ENCODE results near the gene APCDD1L. TPM values are rescaled to one million over a fixed set of nuclear protein-coding genes. Genes with fewer than 3 reads are reported as not detected.
"Not testable (repeated sequence)": the region's sequence is repeated elsewhere in the genome, so short reads cannot be mapped to it uniquely, and the experiment has no call there.

APCDD1L gene
- total RNA-seq, 1 donor from 2014 or later, result not detected

DNA sequence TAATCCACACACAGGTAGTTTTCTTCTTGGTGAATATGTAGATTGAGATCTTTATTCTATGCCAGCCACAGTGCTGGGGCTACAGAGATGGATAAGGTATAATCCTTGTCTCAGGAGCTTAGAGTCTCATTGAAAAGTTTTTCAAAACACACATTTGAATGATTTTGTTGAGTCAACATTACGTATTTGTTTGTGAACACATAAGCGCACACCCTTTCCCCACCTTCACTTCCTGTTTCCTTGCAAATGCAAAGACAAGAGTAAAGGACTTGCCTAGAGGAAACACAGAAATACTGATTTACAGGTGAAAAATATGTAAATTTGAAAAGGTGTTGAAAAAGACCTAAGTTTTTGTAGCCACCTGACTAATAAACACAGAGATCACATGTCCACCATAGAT lies 98.4 kb downstream of the APCDD1L start:
- peaks cover 5% of the 10 kb centered on the region for H3K36me3 Mint-ChIP-seq (ENCODE audit: unreplicated experiment)
- no peak for DNase-seq
- H3K9me3 Mint-ChIP-seq (ENCODE audit: unreplicated experiment), result peaks cover 5% of the 10 kb centered on the region
- H3K4me1 Mint-ChIP-seq (ENCODE audit: low read depth, unreplicated experiment), result no peaks in the 10 kb centered on the region
- no peak overlapping the region for H3K4me3 Mint-ChIP-seq (ENCODE audit: unreplicated experiment)
- TF ChIP-seq, protein P1, sequence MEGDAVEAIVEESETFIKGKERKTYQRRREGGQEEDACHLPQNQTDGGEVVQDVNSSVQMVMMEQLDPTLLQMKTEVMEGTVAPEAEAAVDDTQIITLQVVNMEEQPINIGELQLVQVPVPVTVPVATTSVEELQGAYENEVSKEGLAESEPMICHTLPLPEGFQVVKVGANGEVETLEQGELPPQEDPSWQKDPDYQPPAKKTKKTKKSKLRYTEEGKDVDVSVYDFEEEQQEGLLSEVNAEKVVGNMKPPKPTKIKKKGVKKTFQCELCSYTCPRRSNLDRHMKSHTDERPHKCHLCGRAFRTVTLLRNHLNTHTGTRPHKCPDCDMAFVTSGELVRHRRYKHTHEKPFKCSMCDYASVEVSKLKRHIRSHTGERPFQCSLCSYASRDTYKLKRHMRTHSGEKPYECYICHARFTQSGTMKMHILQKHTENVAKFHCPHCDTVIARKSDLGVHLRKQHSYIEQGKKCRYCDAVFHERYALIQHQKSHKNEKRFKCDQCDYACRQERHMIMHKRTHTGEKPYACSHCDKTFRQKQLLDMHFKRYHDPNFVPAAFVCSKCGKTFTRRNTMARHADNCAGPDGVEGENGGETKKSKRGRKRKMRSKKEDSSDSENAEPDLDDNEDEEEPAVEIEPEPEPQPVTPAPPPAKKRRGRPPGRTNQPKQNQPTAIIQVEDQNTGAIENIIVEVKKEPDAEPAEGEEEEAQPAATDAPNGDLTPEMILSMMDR (IDR thresholded peaks at IDR 0.05; ENCODE audit: partially characterized antibody, unreplicated experiment), result no peak
- H3K27me3 Mint-ChIP-seq (ENCODE audit: unreplicated experiment), result peaks cover 2% of the 10 kb centered on the region
- no peak overlapping the region for H3K27ac Mint-ChIP-seq (ENCODE audit: unreplicated experiment)

DNA sequence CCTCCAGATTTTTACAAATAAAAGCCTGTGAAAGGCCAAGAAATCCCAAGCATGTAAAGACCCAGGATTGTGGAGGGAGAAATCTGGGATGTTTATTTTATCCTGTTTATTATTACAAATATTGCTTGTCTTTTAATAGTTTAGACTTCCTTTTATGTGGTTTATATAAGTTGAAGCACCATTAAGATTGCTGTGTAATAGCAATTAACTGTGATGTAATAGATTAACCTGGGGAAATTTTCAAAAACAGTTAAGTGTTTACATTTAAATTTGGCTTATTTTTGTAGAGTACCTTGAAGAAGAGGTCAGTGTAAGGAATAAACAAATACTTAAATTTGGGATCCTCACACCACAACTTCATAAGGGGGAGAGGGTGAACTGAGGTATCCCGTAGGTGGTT lies 99.1 kb downstream of the APCDD1L start:
- H3K27me3 Mint-ChIP-seq (ENCODE audit: unreplicated experiment), result peaks cover 2% of the 10 kb centered on the region
- no peak for DNase-seq

DNA sequence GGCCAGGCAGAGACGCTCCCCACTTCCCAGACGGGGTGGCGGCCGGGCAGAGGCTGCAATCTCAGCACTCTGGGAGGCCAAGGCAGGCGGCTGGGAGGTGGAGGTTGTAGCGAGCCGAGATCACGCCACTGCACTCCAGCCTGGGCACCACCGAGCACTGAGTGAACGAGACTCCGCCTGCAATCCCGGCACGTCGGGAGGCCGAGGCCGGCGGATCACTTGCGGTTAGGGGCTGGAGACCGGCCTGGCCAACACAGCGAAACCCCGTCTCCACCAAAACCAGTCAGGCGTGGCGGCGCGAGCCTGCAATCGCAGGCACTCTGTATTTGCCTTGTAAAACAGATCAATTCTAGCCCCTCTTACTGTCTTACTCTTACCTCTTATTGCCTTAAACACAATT lies 100.4 kb downstream of the APCDD1L start:
- not testable (repeated sequence) for H3K36me3 Mint-ChIP-seq (ENCODE audit: unreplicated experiment); H3K27me3 Mint-ChIP-seq (ENCODE audit: unreplicated experiment); H3K9me3 Mint-ChIP-seq (ENCODE audit: unreplicated experiment); H3K4me1 Mint-ChIP-seq (ENCODE audit: low read depth, unreplicated experiment); DNase-seq
- Mint-ChIP-seq H3K4me3 (ENCODE audit: unreplicated experiment) (peak overlapping the region; percentile 30), H3K27ac (ENCODE audit: unreplicated experiment) (peak overlapping the region; percentile 68)

More for the DNA sequence above, 99.1 kb downstream of the APCDD1L start:
- TF ChIP-seq, protein P1 (IDR thresholded peaks at IDR 0.05; ENCODE audit: partially characterized antibody, unreplicated experiment), result no peak
- H3K4me1 Mint-ChIP-seq (ENCODE audit: low read depth, unreplicated experiment), result no peaks in the 10 kb centered on the region
- peaks cover 5% of the 10 kb centered on the region for H3K36me3 Mint-ChIP-seq (ENCODE audit: unreplicated experiment)
- H3K27ac Mint-ChIP-seq (ENCODE audit: unreplicated experiment), result no peak overlapping the region
- H3K4me3 Mint-ChIP-seq (ENCODE audit: unreplicated experiment), result no peak overlapping the region
- peaks cover 5% of the 10 kb centered on the region for H3K9me3 Mint-ChIP-seq (ENCODE audit: unreplicated experiment)

DNA sequence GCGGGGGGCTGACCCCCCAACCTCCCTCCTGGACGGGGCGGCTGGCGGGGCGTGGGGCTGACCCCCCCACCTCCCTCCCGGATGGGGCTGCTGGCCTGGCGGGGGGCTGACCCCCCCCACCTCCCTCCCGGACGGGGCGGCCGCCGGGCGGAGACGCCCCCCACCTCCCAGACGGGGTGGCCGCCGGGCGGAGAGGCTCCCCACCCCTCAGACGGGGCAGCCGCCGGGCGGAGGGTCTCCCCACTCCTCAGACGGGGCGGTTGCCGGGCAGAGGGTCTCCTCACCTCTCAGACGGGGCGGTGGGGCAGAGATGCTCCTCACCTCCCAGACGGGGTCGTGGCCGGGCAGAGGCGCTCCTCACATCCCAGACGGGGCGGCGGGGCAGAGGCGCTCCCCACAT lies 101.0 kb downstream of the APCDD1L start:
- H3K9me3 Mint-ChIP-seq (ENCODE audit: unreplicated experiment); H3K27ac Mint-ChIP-seq (ENCODE audit: unreplicated experiment); DNase-seq; H3K4me3 Mint-ChIP-seq (ENCODE audit: unreplicated experiment); H3K36me3 Mint-ChIP-seq (ENCODE audit: unreplicated experiment); H3K27me3 Mint-ChIP-seq (ENCODE audit: unreplicated experiment); H3K4me1 Mint-ChIP-seq (ENCODE audit: low read depth, unreplicated experiment): not testable (repeated sequence)

Other genes starting within 250 kb of the APCDD1L start
- 9.5 TPM for gene RAB22A, start 205.7 kb downstream of the APCDD1L start, total RNA-seq (ENCODE audit: unreplicated experiment)
- 60.5 TPM for gene VAPB, start 126.2 kb downstream of the APCDD1L start, total RNA-seq (ENCODE audit: unreplicated experiment)
- gene STX16, start 135.9 kb upstream of the APCDD1L start, total RNA-seq (ENCODE audit: unreplicated experiment), result 71.2 TPM
- gene NPEPL1, start 177.4 kb upstream of the APCDD1L start, total RNA-seq (ENCODE audit: unreplicated experiment), result 43.2 TPM